Fibroblast of gingiva (primary cell): ENCODE data around the gene ADAMTS5.
A peak's percentile ranks its signal among the peaks of the same experiment; 100 is the strongest.

Source experiments
- DNase-seq: peaks from one replicate; pipeline ENCODE4 v3.0.0-alpha.2; 2011; ENCODE audit warnings: low read depth

ADAMTS5 gene

DNA sequence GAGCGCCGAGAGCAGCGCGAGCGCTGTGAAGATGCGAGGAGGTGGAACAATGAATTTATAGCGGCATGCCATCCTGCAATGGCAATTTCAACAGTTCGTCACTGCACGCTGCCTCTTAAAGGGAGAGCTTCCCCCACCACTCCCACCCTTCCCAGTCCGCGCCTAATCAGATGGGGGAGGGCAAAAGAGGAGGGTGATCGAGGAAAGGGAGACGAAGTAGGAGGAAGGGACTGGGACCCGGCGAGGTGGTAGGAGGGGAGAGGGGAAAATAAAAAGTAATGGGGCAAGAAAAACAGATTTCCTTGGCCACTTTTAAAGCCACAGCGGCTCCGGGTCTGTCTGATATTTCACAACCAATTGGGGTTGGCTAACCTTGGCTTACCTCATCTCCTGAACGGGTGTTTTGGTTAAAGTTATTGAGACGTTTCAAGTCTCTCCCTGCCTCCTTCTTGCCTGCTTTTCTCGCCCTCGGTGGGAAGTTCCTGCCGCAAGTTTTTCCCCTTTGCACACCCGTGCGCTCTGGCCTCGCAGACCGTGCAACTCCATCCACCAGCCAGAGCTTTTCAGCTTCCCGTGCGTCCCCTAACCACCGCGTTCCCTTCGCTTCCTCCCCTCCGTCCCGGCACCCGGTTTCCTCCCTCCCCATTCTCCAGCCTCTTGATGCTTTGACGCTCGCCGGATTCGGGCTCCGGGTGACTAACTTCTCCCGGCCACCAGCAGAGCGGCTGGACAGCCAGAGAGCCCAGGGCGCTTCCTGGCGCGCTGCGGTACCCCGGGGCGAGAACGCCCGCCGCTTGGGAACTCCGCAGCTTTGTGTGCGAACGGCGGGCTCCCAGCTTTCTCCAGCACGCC lies at the start of gene ADAMTS5:
ADAMTS5 (minus strand) TSS at position 27 of the 852 bp plus-strand sequence. CDS start 697 bp downstream, outside the sequence.
- peak; percentile 90 for DNase-seq

DNA sequence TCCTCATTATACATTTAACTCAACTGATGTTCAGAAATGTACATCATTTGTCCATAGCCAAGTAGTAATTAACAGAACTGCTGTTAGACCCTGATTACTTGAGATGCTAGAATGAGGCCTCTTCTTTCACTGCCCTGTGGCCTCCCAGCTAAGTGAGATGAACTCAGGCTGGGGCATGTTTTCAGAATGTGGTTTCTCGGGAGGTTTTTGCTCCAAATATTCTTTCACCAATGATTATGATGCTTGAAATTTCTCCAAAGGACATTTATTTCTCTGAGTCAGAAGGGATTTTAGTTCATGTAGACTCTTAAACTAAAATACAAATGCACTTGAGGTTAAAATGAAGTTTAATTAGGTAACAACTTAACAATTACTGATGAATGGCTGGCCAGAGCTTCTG lies 34.6 kb upstream of the ADAMTS5 start:
- DNase-seq = no peak

DNA sequence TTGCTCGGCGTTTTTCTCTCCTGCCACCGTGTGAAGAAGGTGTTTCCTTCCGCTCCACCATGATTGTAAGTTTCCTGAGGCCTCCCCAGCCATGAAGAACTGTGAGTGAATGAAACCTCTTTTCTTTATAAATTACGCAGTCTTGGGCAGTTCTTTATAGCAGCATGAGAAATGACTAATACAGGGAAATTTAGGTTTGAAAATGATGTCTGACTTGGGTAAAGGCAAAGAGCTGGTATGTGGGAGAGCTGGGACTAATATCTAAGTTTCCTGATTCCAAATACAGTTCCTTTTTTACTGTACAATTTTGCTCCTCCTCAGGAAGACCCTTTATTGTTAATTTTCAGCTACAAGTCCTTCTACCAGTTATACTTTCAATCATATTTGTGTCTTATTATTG lies 16.7 kb upstream of the ADAMTS5 start:
- DNase-seq = no peak

DNA sequence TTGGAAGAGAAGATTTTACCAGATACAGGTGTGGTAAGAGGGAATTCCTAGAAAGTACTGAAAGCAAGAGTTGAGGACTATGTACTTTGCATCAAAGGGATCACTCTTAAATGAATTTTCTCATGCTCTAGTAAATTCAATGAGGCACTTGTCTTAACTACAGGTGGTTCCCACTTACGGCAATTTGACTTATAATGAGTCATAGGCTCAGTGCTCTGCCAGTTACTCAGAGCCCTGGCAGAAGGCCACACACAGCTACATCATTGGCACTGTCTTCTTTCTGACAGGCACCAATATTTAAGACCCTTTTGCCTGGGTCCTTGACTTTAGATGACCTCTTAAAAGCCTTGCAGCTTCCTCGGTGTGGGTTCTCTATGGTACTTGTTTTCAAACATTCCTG lies 15.9 kb upstream of the ADAMTS5 start:
- DNase-seq = peak; percentile 21

DNA sequence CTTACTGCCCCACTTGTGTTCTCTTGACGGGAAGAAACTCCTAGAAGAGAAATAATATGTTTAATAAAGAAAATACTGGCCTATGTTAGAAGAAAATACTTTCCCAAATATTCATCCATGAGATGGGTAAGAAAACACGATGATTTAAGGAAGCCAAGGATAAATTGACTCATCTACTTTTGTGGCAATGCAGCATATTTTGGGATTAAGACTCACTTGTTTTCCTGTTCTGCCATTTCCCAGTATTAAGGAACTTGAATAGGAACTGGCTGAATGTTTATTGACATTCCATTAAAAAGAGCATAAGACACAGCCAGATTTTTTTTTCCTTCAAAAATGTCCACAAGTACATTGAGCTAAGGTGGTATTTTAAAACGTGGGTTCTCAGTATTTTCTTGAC lies 10.9 kb upstream of the ADAMTS5 start:
- DNase-seq = no peak

DNA sequence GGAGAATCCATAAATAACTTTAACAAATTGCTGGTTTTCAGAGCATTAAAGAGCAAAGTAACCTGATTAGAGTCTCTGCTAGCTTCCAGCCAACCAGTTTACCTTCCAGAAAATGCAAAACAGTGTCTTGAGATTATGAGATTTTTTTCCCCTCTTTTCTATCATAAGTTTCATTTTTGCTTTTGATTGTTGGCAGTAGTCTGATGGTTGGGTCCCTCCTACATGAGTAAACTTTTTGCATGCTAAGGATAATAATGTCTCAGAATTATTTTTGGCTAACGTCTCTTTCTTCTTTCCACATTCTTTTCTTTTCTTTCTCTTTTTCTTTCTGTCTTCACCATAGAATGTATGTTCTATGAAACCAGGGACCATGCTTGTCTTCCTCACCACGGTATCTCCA lies 6.3 kb upstream of the ADAMTS5 start:
- DNase-seq = no peak

DNA sequence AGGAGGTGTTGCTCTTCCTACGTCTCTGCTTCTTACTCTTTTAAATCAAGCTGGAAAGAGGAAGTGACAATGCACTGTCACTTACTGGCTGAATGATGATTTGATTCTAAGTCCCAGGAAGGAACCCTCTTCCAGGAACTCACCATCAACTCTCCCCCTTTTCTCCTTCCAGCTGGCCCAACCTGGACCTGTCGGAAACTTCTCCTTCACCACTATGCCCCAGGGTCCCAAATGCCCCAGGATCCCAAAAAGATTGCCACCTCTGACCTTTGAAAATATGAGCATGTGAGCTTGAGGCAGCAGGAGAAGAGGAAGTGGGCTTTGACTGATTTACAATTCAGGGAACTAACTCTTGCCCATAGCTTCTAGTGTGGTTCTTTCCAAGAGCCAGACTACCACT lies 5.3 kb upstream of the ADAMTS5 start:
- no peak for DNase-seq

DNA sequence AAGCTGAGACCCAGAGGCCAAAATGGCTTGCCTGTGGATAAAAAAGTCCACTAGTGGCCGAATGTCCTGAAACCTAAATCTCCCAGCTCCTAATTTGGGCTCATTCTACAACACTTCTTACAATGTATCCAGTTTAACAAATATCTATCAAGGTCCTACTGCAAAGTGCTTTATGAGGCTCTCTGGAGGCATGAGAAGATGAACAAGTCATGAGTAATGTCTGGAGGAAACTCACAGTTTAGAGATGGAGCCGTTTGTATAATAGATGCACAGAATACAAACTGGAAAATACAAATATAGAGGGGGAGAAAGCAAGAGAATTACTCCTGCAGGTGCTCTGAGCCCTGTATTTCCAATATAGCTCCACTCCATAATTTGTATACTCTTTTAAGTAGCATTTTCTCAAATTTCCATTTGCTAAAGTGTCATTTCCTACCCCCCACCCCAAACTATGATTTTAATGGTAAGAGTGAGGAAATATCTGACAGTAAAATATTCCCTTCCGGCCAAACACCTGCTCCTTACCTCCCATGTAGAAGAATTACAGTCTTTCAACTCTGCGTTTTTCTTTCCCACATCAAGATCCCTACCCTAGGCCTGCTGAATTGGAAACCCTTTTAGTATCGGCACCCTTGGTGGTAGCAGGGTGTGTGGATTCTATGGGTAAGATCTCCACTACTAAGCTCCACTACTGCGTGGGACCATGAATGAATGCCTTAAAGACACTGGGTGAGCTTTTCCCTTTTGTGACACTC lies 3.3 kb upstream of the ADAMTS5 start:
- DNase-seq = no peak

DNA sequence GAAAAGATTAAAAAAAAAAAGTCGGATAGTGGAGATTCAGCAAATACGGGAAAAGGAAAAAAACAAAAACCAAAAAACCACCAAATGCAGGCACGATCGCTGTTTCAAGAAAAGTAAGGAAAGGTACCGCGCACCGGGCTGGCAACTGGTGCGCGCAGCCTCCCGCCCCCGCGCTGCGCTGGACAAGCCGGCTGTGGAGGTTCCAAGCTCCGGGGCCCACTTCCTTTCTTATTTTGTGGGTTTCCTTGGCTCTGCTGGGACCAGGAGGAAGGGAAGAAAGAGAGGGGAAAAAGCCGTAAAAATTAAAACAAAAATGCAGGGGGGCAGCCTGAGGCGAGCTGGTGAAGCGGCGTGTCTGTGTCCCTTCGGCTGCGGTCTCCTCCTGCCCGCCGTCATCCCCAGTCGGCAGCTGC lies 233 bp downstream of the ADAMTS5 start:
- DNase-seq = no peak

DNA sequence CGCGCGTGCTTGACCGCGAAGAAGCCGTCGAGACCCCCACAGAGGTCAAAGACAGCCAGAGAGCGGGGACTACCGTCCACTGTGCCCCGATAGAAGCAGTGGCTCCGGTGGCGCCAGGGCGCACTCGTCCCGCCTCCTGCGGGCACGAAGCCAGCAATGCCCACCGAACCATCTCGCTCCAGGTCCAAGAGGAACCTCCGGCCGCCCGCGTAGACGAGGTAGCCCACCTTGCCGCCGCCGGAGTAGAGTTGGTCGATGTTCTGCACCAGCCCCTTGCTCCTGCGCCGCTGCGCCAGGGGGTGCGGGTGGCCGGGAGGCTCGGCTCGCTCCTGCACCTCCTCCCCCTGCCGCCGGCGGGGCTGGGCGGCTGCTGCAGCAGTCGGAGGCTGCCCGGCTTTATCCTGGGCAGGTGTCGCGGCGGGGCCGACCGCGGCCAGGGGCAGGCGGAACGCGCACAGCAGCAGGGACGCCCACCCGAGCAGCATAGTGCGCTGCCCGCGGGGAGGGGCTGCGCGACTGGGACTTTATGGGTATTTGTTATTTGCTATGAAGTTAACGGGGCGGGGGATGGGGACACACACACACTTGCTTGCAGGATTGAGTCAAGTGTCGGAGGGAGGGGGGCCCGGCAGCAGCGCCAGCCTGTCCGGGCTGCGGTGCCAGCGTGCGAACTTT lies 844 bp downstream of the ADAMTS5 start:
- peak; percentile 20 for DNase-seq

DNA sequence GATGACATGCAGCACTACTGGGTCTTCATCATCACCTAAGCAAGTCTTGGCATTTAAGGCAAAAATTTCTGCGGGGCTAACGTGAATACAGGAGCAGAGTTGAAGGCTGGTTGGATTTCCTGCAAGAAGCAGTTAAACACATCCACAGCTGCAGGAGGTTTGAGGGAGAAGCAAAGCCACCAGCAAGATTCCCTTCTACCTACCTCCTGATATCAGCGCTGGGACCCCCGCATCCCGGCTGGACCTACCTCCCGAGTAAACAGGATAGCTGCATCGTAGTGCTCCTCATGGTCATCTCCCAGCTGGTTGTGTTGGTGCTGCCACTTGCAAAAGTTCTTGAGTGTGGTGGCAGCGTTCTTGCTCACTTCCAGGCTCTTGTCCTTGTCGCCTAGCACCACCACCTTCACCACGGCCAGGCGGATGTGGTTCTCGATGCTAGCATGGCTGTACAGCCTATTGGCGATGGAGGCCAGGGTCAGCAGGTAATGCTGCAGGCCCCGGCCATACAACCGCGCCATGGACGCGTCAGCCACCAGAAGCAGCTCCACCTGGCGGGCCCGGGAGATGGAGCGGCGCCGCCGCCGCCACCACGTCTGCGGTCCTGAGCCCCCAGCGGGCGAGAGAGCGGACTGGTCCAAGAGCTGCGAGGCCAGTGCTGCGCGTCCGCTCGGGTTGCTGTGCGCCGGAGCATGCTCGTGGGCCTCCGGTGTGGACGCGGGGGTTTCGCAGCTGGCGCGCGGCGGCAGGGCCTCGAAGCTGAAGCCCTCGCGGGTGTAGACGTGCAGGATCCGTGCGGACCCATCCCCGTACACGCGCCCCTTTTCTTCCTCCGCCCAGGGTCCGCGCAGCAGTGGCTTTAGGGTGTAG lies 1.6 kb downstream of the ADAMTS5 start:
- no peak for DNase-seq

DNA sequence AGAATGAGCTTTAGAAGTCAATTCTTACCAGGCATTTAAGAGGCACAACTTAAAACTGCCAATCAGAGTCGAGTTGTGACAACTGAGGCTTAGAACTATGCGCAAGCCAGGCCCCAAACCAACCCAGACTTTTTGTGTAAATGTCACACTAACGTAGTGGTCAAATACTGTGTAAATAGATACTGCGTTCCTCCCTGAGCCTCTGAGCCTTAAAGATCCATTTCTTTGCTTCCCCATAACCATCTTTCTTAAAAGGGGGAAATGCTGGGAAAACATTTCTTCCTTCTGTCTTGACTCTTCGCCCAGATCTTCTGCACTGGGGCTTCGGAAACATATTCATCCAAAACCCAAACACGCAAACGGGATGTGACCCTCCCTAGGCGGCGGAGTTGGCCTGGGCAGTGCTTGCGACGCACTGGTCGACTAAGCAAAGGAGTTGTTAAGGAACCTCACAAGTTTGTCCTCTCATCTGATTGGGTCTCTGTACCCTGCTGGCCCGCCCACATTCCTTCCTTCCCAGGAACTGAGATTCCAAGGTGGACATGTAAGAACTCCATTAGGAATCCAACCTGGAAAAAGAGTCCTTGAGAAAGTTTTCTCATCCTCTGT lies 2.6 kb downstream of the ADAMTS5 start:
- DNase-seq = peak; percentile 82

DNA sequence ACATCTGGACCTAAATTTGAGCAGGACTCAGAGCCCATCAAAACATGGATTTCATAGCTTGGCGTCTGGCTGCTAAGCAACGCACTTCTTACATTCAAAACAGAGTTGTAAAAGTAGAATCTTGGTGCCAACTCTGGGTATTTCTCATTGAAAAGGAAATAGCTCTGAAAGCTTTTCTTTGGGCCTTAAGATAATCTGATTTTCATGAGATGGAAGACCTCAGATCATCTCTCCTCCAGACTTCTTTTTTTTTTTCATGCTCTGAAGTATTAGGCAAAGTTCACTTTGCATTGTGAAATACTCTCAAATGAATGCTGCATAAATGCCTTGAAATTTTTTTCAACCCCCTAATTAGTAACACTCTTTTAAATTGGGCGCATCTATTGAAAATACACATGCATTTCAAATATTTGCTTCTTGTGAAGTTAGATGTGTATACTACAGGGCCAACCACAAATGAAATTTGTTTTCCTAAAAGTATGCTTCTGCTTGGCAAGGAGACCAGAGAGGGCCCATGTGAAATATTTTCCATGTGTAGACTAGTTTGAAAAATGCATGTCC lies 4.2 kb downstream of the ADAMTS5 start:
- DNase-seq = peak; percentile 92

DNA sequence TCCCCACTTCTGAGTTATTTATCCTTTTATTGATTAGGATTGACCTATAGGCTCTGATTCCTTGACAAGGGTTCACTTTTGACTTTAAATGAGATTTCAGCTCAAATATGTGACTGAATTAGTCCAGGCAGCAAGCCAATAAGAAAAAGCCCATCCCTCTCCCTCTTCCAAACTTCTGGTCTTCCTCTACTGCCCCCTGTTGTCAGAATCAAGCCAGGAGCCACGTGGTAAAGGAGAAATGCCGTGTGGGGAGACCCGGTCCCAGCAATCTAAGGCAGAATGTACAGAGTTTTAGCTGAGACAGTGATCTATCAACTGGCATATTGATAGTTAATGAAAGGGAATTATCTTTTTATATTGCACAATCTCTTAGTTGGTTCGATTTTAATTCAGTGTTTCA lies 5.2 kb downstream of the ADAMTS5 start:
- DNase-seq = no peak

DNA sequence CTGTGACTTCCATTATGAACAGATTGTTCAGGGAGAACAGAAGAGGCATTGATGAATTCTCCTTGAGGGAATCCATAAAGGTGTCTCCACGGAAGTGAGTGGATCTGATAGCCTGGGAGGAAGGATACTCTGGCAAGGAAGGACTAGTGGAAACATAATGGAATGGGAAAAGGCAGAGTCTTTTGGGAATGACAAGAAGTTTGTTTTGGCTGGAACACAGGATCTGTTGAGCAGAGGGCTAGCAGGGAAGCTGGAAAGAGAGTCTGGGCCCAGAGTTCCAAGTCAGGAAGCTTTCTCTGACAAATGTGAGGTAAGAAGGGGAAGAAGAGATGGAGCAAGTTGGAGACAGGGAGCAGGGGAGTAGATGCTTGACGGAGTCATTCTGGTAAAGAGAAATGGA lies 8.1 kb downstream of the ADAMTS5 start:
- no peak for DNase-seq

DNA sequence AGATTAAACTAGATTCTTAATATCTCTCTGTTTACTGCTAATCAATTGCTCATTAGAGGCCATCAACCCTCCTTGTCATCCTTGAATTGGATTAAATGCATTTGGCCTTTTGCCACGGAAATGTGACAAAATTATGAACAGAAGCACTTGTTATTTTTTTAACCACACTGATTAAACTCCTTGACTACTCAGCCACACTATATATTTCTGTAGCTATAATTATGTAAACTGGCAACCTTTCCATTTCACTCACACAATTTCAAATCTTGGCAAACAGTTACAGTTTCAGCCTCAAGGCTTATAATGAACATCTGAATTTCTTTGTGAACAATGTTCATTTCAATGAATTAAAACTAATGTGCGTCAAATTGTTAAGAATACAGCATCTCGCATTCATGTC lies 10.1 kb downstream of the ADAMTS5 start:
- no peak for DNase-seq

DNA sequence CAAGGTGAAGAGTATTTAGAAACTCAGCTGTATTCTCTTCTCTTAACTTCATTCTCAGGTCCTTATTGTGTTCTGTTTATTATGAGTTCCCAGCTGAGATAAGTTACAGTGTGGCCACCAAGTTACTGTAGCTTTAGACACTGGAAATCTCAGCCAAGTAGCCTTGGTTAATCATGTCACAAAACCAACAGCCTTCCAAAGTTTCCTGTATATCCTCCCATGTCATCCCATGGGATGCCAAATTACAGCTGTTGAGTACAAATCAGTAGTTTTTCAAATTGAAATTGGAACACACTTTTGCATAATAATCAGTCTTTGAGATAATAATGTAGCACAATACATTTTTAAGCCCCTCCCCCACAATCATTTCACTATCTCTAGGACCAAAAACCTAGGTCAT lies 10.7 kb downstream of the ADAMTS5 start:
- no peak for DNase-seq

DNA sequence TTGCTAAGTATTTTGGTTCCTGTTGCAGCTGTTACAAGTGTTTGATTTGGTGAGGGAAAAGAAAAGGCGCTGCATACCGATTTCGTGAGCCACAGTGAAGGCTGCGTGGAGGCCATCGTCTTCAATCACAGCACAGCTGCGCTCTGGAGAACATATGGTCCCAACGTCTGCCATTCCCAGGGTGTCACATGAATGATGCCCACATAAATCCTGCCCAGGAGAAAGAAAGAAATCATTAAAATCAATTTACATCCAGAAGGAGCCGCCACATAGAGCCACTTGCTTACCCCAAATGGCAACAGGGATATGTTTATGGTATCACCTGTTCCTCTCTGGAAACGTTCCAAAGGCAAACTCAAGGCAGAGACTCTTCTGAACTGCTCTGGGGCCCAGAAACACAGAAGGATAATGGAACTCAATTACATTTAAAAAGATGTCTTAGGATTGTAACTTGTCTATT lies 12.2 kb downstream of the ADAMTS5 start:
- DNase-seq = peak; percentile 27

DNA sequence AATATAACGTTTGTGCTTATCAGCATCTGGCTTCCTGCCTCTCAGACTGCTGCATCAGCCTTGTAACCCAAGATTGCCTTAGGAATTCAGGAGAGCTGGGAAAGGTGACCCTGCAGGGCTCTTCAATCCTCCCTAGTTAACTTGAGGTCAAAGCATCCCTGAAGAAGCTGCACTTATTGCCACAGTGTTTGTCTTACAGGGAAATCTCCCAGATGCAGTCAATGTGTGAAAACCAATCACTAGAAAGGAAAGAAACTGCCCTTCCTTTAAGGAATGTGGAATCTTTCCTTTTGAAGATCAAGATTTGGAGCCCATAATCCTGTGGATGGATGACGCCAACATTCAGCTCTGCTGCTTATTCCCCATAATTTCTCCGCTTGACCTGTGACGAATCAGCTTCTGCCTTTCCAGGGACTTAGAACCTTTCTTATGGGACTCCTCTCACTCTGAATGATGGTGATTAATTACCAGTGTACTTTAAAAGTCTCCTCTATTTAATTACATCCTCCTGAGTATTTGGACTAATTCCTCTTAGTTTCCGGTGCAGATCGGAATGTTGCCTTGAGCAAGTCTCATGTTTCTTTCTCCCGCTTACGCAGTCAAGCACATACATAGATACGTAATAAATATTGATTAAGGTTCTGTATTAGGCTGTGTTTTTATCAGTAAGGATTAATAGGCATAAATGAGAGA lies 14.4 kb downstream of the ADAMTS5 start:
- no peak for DNase-seq

DNA sequence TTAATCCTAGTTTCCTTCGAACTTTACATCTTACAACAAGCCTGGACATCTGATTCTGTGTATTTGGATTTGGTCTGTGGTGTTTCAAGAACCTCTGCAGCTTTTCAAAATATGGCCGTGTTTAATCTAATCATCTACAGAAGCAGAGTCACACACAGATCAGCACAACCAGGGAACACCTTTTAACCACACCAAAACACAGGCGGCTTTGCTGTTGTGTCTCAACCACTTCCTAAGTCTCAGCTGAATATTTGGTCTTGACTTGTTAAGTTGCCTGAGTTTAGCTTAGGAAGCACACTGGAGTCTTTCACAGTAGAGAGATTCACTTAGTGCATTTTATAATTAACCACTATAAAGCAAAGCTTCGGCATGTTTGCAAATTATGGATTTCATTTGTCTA lies 17.1 kb downstream of the ADAMTS5 start:
- DNase-seq = no peak
